Gastroesophageal sphincter (tissue), 3 donors: ENCODE measurements around the gene PNLDC1.
"Not testable (repeated sequence)": the region's sequence is repeated elsewhere in the genome, so short reads cannot be mapped to it uniquely, and the experiment has no call there.

Experiments used
- EP300 ChIP-seq: sonication (generic); formaldehyde crosslinking; IDR thresholded peaks from one replicate; pipeline ENCODE4 v1.6.1; 2017; ENCODE audit warnings: antibody characterized with exemption, mild to moderate bottlenecking
- POLR2A ChIP-seq, 2 donors: fragments of 450-650 bp; IDR thresholded peaks; one replicate each; pipeline ENCODE4 v1.6.1; 2017; ENCODE audit warnings: antibody characterized with exemption in 2 of 2, mild to moderate bottlenecking in 2 of 2, moderate library complexity in 1 of 2
- POLR2AphosphoS5 ChIP-seq: sonication (generic); formaldehyde crosslinking; IDR thresholded peaks from one replicate; pipeline ENCODE4 v1.6.1; 2017; ENCODE audit warnings: antibody characterized with exemption
- TF ChIP-seq, protein P1 (sequence below), 4 experiments: fragments of 200-600 bp in 2 of 4; fragments of 450-650 bp in 2 of 4; sonication (generic) in 1 of 4; IDR thresholded peaks; one replicate each; pipeline ENCODE4 v1.5.1; 2017 to 2019; ENCODE audit warnings: antibody characterized with exemption in 4 of 4, mild to moderate bottlenecking in 2 of 4, moderate library complexity in 2 of 4

DNA sequence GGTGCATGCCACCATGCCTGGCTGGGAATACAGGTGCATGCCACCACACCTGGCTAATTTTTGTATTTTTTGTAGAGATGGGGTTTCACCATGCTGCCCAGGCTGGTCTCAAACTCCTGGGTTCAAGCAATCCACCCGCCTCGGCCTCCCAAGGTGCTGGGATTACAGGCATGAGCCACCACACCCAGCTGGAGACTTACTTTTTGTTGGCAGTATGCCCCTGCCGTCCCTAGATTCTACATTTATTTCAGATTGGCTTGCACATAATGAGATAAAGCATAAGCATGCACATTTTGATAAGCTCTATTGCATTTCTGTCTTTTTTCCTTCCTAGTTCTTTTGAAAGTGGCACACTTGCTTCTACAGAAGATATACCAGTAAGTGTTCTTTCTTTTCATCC, 16.7 kb downstream of the PNLDC1 start:
- TF ChIP-seq, protein P1, sequence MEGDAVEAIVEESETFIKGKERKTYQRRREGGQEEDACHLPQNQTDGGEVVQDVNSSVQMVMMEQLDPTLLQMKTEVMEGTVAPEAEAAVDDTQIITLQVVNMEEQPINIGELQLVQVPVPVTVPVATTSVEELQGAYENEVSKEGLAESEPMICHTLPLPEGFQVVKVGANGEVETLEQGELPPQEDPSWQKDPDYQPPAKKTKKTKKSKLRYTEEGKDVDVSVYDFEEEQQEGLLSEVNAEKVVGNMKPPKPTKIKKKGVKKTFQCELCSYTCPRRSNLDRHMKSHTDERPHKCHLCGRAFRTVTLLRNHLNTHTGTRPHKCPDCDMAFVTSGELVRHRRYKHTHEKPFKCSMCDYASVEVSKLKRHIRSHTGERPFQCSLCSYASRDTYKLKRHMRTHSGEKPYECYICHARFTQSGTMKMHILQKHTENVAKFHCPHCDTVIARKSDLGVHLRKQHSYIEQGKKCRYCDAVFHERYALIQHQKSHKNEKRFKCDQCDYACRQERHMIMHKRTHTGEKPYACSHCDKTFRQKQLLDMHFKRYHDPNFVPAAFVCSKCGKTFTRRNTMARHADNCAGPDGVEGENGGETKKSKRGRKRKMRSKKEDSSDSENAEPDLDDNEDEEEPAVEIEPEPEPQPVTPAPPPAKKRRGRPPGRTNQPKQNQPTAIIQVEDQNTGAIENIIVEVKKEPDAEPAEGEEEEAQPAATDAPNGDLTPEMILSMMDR (IDR thresholded peaks at IDR 0.05), result not testable (repeated sequence)
- TF ChIP-seq POLR2A (IDR thresholded peaks at IDR 0.05); POLR2AphosphoS5; EP300: not testable (repeated sequence)
